Measurements from ENCODE around the gene PELI1. TPM values are rescaled to one million over a fixed set of nuclear protein-coding genes. Genes with fewer than 3 reads are reported as not detected.
A peak's percentile ranks its signal among the peaks of the same experiment; 100 is the strongest.

PELI1 gene
- total RNA-seq, 2 donors from 2014 or later, result 49.2 to 51.8 TPM

DNA sequence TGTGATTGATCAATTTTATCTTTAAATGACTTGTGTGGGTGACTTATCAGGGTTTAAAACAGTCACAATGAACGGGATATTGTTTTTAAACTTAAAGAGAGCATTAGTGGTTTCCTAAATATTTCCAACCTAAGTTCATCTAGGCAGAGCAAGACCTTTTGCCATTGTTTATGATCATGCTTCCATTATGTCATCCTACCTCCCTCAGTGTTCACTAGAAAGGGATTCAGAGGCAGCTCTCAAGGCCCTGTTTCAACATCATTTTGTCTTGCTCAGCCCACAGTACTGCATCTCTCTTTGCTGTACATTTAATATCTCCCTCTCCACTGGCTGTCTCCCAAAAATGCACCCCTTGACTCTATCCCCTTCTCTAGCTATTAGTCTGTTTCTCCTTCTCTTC lies 21.5 kb upstream of the PELI1 start:
- intact Hi-C loops (cut with DNase I, micrococcal nuclease), result no loop called here
- DNase-seq (no peak), ATAC-seq (no peak)

DNA sequence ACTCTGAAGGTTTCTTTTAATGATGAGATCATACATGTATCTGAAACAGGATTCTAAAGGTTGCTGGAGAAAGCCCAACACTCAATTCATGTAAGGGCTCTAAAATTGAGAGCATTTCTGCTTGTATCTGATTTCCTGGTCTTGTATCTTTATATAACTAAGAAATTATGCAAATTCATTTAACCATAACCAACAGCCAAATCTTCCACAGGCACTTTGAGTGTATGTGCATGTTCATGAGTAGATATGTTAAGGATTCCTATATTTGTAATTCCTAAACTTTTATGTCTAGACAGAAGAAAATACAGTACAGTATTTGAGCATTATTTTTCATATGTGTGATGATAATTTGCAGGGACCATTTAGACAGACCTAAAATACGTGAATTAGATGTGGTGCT lies 20.4 kb upstream of the PELI1 start:
- intact Hi-C loops (cut with DNase I, micrococcal nuclease), result no loop called here
- ATAC-seq, result no peak
- no peak for DNase-seq

DNA sequence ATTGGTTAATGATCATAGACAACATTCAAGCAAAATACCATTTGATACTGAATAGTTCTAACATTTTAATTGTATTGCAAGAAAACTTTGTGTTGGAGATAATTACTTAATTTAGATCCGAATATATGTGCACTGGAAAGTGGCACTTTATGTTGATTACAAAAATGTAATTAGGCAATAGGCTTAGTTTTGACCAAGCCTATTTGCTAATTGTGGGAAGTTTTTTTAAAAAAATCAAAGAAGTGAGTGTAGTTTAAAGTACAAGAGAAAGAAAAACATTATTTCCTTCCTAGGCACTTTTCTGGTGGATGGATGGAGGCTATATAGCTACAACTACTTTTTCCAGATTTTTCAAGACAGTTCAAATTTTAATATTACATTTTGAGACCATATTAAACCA lies 18.3 kb upstream of the PELI1 start:
- ATAC-seq (no peak), DNase-seq (no peak)
- intact Hi-C loops (cut with DNase I, micrococcal nuclease), result no loop called here

DNA sequence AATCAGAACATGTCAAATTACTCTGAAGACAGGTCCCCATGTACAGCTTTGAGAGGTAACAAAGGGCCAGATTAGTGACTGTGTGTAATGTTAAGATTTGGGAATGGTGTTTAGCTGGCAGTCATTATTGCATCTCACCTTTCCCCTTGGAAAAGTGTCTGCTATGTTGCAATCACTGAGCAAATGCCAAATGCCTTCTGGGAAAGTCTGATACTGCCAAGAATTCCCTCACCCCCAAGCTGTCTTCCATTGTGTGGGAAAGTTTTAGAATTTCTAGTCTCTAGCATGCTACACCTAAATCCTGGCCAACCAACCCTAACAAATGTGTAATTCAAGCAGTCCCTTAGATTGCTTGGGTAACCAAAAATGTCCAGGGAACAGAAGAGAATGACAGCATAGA lies 13.6 kb upstream of the PELI1 start:
- DNase-seq (no peak), ATAC-seq (peak; percentile 49)
- intact Hi-C loops (cut with DNase I, micrococcal nuclease), result no loop called here

DNA sequence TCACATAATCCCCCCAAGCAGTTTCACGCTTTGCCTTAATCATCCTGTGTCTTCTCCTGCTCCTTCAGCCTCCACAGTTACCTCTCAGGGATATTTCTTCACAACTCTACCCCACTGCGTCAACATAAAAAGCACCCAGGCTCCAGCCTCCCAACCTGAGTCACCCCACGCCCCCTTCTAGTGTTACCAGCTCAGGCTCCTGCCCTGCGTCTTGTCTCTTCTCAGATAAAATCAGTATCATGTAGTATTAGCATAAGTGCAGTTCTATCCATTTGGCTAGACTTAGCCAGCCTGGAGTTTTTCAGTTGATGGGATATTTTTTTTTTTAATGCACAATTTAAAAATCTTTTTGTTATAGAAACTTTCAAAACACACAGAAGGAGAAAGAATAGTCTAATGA lies 9.6 kb upstream of the PELI1 start:
- DNase-seq (no peak), ATAC-seq (no peak)
- intact Hi-C loops (cut with DNase I, micrococcal nuclease), result no loop called here

DNA sequence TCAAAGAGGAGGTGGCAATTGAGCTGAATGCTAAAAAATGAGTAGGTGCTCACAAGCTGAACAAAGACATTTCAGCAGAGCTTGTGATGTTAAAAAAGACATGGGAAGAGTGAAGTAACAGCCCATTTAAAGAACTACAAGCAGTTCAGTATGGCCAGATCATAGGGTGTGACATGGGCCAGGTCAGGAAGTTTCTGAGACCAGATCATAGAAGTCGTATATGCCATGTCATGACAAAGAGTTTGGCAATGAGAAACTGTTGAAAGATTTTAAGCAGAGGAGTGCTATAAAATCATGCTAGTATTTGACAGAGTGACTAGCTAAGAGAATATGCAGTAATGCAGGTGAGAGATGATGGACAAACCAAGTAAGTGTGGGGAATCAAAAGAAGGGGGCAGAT lies 7.3 kb upstream of the PELI1 start:
- ATAC-seq (peak; percentile 39), DNase-seq (no peak)
- intact Hi-C loops (cut with DNase I, micrococcal nuclease), result no loop called here

DNA sequence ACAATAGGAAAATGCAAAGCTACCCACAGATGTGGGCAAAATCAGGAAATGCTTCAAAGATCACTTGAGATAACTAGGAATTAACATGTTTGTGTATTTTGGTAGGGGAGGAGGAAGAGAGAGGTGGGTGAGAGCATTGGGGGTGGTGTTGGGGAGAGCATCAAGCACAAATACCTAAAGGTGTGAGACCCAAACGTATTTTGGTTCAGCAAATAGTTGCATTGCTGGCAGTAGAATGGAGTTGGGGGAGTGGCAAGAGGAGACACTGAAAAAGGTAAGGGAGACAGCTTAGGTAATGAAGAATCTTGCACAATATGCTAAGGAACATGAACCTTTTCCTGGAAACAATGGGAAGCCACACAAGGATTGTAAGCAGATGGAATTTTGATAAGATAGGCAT lies 1.5 kb upstream of the PELI1 start:
- intact Hi-C loops (cut with DNase I, micrococcal nuclease), result loop anchor here in 1 of 2 donors (10.0 kb wide), 2 partner anchors 59 to 169 kb away; no protein-coding TSS in a partner anchor
- DNase-seq, result no peak
- ATAC-seq, result no peak

DNA sequence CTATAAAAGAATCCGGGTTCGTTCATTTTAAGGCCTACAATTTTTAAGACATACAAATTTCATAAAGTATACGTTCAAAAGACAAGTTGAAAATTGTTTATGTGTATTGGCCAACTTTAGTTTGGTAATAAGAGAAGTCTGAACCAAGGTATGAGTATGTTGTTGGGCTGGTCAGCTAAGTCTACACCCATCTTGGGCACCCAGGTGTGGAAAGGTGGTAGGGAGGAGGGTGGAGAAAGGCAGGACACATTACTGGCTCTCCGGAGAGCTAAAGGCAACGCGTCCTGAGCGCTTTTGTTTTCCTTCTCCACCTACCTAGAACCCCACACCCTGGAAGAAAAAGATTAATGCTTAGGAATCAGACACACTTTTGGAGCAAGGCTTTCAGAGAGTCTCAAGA lies 899 bp upstream of the PELI1 start:
- no peak for DNase-seq
- ATAC-seq, result no peak
- intact Hi-C loops (cut with DNase I, micrococcal nuclease), result loop anchor here in 1 of 2 donors (10.0 kb wide), 2 partner anchors 60 to 170 kb away; no protein-coding TSS in a partner anchor

DNA sequence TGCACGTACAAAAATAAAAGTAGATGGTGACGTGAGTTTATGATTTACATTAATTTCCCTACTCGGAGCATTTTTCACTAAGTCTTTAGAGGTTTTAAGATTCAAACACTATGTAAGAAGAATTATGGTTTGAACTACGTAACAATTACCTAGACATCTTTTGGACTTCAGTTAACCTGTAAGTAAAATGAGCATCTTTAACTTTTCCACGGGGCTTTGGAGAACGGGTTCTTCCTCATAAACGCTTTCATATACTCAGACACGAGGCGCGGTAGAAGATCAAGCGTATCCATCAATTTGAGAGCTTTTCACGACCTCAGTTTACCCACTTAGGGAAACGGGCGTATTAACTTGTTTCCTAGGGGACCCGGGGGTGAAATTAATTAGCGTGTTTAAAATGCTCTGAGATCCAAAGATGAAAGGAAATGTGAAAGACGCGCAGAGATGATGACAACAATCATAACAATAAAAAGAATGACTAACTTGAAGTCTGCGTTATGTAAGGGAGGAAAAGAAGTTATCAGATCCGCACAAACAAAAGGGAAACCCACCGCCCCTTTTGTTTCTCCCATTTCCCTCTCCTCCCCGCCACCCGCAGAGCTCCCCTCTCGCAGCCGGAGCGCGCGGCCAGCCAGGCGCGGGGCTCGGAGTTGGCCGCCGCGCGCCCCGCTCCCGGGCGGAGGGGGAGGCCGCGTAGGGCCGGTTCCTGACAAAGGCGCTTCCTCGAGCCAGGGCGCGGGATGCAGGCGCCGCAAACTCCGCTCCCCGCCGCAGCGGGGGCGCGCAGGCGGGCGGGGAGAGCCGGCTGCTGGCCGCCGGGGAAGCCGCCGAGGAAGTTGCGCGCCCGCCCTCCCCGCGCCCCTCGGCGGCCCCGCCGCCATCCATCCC lies 807 bp downstream of the PELI1 start:
- ATAC-seq (peak; percentile 25), DNase-seq (peak in 1 of 2 donors; percentile 45)
- intact Hi-C loops (cut with DNase I, micrococcal nuclease), result loop anchor here in 1 of 2 donors (10.0 kb wide), 2 partner anchors 61 to 171 kb away; no protein-coding TSS in a partner anchor

DNA sequence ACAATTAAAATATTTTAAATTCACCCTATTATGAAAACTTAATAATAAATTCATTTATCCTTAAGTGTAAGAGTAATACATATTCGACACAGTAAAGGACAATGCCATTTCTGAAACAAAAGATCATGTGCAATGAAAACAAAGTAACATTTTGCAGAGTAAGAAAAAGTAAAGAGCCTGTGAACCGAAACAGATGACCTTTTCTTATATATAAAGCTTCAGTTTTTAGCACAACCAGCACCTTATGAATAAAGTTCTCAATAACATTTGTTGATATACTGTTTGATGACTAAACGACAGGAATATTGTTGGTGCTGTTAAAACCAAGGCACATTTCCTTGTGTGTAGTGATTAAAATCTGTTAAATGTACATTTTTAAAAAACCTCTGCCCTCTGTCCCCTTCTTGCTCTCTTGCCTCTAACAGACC lies 1.5 kb downstream of the PELI1 start:
- DNase-seq (no peak), ATAC-seq (no peak)
- intact Hi-C loops (cut with DNase I, micrococcal nuclease), result loop anchor here in 1 of 2 donors (10.0 kb wide), 2 partner anchors 62 to 172 kb away; no protein-coding TSS in a partner anchor

DNA sequence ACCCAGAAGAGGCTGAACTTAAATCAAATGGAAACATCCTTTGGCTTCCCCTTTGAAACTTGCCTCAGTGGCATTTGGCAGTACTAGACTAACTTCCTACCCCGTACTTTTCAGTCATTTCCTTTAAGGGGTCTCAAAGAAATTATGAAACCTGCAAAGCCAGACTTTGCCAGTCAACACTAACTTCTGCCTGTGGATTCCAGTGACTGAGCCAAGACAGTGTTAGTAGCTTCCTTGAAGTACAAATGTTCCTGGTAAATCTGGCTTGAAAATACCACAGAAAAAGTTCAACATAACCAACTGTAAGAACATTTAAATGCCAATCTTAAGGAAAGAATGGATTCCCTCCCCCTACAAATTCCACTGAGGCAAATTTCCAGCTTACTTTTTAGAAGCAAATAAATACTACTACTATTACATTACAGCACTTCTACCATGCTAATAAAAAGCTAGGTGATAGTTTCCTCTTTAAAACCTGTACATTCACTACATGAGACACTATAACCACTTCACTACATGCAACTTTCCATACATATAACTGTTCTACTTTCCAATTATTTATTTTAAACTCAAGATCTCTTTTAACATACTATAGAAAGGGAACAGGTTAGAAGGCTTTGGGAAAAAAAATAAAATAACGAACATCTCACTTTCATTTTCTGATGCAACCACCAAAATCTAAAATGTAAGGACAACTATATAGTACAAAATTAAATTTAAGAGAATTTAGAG lies 2.4 kb downstream of the PELI1 start:
- intact Hi-C loops (cut with DNase I, micrococcal nuclease), result loop anchor here in 1 of 2 donors (10.0 kb wide), 2 partner anchors 63 to 173 kb away; no protein-coding TSS in a partner anchor
- ATAC-seq, result no peak
- DNase-seq, result no peak

DNA sequence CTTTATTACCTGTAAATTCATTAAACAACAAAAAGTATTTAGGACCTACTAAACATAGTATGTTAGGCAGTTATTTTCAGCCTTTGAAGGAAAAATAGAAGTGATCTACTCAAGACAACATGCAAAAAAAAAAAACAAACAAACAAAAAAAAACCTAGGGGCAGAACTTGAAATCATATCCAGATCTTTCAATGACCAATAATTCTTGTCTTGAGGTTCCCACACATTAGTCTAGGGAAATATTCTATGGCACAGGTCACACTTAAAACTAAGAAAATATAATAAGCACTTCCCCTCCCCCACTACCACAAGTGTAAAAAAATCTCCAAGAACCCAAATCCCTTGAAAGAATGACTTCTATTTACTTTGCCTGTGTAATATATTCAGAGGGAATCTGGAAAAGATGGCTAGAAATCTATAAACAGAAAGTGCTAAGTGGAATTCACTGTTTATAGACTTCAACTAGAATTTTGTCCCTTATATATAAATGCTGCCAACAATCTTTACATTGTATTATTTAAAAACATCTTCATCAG lies 3.5 kb downstream of the PELI1 start:
- no peak for DNase-seq
- no peak for ATAC-seq
- intact Hi-C loops (cut with DNase I, micrococcal nuclease), result loop anchor here in 1 of 2 donors (10.0 kb wide), 2 partner anchors 64 to 174 kb away; no protein-coding TSS in a partner anchor

DNA sequence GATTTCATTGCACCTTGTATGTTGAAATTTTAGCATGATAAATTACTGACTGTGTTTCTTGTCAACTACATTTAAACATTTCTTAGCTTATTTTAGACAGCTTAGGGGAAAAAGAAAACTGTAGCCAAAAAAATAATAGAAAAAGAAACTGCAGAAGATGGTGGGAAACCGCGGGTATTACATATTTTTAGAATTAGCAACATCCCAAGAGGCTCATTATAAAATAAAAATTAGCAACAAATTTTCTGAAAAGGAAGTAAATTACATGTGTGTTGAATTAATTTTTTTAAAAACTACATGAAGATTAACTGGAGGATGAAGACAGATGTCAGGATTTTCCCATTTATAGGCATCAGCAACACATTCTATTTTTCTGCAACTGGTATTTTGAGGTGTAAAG lies 4.3 kb downstream of the PELI1 start:
- no peak for DNase-seq
- no peak for ATAC-seq
- intact Hi-C loops (cut with DNase I, micrococcal nuclease), result loop anchor here in 1 of 2 donors (10.0 kb wide), 2 partner anchors 65 to 175 kb away; no protein-coding TSS in a partner anchor

DNA sequence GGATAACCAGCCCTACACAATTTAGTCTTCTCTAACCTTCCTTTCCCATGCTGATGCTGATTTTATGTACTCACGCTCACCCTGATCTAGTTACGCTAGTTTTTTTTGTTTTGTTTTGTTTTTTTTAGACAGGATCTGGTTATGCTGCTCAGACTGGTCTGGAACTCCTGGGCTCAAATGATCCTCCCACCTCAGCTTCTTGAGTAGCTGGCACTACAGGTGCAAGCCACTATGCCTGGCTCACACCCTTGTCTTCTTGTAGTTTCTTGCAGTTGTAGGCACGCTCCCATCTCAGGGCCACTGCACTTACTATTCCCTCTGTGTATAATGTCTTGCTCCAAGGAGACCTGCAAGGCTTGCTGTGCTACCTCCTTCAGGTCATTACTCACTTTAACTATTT lies 6.2 kb downstream of the PELI1 start:
- DNase-seq (no peak), ATAC-seq (no peak)
- intact Hi-C loops (cut with DNase I, micrococcal nuclease), result no loop called here

DNA sequence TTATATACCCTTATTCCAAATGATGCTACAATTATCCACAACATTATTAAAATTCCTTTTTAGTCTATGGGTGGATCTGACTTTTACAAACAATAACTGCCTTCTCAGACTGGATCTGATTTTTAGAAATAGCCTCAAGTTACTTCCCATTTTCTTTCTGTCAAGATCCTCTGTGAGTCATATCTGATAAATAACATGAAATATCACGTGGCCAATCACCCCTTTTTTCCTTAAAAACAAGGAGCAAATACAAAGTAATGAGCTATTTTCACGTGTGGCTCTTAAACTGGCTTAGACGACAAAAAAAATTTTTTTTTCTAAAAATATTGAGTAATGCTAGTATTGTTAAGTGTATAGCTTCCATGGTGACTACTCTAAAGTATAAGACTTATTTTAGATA lies 6.7 kb downstream of the PELI1 start:
- ATAC-seq (no peak), DNase-seq (no peak)
- intact Hi-C loops (cut with DNase I, micrococcal nuclease), result no loop called here

DNA sequence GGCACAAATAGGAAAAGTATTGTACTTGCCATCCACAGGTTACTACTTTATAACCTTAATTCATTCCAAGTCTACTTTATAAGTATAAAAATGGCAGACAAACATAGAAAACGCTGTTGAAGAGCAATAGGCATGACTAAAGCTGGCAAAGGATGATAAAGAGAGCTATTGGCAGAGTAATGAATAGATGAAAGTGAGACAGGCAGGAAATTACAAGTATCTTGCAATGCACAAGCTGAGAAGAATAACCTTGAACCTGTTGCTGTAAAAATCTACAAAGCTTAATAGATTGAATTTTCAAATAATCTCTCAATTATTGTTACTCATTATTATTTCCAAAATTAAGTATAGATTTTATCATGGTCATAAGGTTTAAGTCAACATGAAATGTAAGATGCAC lies 8.8 kb downstream of the PELI1 start:
- DNase-seq (no peak), ATAC-seq (no peak)
- intact Hi-C loops (cut with DNase I, micrococcal nuclease), result no loop called here

DNA sequence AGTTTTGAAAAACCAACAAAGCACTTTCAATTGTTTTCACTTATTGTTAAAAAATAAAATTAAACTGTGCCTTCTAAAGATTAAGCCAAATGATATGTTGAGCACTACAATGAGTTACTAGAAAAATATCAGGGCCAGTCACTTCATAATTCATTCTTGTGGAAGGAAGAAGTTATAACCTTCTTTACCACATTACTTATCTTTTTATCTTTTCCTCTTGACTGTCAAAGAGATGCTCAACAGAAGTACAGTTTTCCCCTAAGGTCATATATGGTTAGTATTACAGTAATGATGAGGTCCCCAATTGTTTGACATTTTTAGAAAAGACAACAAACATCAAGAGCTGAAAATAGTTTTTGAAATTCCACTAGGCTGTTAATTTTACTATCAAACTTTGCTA lies 9.4 kb downstream of the PELI1 start:
- ATAC-seq, result no peak
- intact Hi-C loops (cut with DNase I, micrococcal nuclease), result no loop called here
- DNase-seq, result no peak

DNA sequence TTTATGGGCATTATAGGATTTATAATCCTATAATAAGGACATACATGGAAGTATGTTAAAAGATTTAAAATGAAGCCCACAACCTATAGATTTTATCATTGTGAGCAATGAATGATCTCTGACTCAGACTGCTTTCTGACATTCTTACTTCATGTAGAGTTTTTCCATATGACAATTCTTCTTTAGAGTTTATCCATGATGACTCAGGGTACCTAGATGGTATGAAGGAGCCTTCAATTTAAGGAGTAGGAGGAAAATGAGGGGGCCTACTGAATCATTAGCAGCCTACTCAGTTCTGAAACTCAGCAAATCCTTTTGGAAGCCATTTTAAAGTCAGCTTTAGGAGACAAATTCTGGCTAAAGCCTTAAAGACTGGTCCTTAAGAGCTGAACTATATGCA lies 10.4 kb downstream of the PELI1 start:
- intact Hi-C loops (cut with DNase I, micrococcal nuclease), result no loop called here

DNA sequence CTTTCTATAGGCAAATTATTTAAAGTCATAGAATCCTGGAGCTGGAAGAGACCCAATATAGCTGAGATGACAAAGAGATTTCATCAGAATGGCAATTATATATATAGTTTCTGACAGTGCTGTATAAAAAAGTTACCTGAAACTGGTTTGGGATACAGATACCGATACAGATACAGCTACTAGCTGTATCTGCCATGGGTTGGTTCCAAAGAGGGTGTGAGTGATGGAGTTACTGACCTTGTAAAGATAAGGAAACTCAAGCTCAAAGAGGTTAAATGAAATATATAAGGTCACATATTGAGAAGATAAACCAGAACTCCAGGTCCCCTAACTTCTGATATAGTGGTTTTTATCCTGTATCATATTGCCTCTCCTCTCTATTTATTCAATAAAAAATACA lies 10.9 kb downstream of the PELI1 start:
- intact Hi-C loops (cut with DNase I, micrococcal nuclease), result no loop called here
- DNase-seq (no peak), ATAC-seq (peak; percentile 71)

More for the DNA sequence above, 10.4 kb downstream of the PELI1 start:
- no peak for DNase-seq
- ATAC-seq, result no peak
